NCI-H187 treated with DMSO at 0.1 percent for 48 hours (cell line): ENCODE measurements around the gene CREB5.

Experiments
- DNase-seq: peaks from one replicate; lab custom pipeline; 2025; lab: John Stamatoyannopoulos, UW

The CREB5 gene

DNA sequence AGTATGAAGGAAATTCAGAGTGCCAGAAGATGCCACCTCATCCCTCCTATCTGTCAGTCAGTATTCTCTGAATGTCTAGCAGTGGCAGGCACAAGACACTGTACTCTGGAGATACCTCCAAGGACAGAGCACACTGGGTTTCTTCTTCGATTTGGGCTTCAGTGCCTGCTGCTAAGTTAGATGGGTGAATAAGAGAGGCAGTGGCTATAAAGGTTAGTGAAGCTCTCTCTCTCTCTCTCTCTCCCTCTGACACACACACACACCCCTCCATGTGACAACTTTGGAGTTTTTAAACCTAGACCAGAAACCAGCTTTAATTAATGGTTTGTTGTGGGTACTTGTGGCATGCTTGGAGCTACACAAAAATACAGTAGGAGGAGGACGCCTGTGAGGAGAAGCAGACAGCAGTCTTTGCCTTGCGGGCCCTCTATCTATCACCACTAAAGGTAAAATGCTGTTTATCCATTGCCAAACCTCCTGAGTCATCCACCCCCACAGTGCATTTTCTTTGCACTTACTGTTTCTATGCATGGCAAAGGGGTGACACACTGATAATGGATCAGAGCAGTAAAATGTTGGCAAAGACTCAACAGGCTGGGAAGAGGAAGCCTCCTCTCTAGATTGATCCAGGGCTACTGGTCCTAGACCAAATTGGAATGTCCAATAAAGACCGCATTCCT is 443.4 kb downstream of the CREB5 start:
- no peak for DNase-seq

DNA sequence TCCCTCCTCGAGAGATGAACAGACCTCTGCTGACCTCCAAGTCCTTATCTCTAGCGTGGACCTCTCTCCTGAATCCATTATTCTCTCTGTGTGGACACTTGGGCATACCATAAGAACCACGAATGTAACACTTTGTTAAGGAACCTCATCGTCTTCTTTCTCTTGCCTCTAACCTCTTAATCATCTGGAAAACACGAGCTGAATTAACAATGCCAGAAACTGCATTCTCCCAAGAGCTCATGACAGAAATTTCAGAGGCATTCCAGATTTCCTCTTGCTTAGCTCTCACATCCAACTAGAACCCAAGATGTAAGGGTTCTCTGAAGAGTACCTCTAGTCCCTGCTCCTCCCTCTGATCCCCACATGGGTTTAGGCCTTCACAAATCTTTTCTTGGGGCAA is 444.3 kb downstream of the CREB5 start:
- DNase-seq = no peak

DNA sequence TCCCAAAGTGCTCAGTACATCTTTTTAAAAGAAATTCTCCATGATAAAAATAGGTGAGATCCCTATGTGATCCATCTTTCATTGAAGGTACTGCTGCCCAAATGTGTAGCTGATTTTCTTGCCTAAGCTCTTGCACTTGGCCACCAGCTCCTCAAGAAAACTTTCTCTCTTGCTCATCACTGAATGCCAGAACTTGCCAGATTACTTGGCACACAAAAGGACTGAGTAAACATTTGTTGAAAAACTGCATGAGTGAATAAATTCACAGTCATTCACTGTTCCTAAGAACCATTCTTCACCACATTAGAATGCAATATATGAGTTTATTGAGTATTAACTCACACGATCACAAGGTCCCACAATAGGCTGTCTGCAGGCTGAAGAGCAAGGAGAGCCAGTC is 445.9 kb downstream of the CREB5 start:
- no peak for DNase-seq

DNA sequence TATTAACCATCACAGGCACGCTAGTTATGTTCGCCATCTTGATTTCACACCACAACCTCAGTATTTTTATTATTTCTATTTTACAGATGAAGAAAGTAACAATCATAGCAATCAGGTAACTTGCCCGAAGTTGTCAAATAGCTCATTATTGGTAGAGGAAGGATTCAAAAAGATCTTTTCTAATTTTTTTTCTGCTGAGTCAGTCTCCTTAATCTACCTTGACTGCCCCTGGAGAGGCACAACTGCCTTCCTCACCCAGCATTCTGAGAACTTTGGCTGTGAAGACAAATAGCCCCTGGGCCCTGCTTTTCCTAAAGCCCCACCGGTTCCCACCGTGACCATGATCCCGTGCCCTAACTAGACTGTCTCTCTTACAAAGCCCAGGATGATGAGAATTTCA is 446.6 kb downstream of the CREB5 start:
- no peak for DNase-seq

DNA sequence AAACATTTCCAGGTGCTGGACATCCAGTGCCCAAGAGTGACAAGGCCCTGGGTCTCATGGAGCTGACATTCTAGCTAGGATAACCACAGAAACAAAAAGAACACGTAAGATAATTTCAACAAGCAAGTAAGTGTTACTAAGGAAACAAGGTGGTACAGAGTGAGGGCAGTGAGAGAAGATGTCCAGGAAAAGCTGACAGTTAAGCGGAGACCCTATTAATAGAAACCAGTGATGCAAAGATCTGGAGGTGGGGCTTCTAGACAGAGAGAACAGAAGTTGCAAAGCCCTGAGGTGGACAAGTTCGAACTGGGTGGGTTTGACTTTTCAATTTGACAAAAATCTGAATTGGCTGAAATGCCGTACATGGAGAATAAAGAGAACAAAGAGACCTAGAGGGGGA is 449.5 kb downstream of the CREB5 start:
- DNase-seq = no peak

DNA sequence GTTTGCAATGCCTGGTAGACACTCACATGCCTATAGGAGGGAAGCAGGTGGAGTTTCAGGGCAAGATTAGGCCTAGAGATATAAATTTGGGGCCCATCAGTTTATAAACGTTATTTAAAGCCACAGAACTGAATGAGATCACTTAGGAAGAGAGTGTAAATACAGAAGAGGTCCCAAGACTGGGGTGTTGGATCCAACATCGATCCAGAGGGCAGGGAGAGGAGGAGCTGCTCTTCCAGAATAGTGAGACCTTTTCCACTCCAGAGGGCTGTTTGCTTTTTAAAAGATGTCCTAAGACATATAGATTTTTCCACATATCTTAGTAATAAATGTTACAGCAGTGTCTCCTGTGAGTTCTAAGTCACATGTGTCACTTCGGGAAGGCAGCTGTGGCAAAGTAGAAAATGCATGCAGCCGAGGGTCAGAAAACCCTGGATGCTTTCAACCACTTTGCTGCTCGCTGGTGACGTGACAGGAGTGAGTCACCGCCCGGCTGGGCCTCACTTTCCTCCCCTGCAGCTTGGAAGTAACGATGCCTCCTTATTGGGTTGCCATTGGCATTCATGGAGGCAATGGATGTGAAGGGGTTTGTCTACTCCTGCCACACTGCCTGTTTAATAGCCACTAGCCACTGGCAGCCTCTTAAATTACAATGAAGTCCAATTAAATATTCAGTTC is 450.4 kb downstream of the CREB5 start:
- DNase-seq = no peak

DNA sequence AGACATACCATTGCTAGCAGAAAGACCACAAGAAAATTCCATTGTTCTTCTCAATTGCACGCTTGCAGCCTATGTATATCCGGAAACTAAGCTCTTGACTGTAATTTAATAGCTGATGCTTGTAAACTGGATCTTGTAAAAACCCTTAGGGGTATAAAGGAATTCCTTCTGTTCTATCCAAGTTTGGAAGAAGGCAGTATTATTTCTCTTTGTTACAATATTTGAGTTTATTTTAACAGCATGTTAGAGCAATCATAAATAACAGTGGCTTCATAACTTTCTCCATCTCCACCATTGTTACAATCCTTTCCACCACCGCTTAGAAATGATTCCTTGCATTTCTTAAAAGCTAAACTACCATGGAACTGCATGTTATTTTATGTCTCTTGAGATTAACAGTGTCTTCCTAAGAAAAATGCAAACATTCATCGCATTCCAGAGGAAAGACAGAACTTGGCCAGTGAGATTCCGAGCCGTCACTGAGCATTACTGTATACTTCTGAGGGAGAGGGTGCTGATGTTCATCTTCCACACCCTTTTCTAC is 453.4 kb downstream of the CREB5 start:
- no peak for DNase-seq

DNA sequence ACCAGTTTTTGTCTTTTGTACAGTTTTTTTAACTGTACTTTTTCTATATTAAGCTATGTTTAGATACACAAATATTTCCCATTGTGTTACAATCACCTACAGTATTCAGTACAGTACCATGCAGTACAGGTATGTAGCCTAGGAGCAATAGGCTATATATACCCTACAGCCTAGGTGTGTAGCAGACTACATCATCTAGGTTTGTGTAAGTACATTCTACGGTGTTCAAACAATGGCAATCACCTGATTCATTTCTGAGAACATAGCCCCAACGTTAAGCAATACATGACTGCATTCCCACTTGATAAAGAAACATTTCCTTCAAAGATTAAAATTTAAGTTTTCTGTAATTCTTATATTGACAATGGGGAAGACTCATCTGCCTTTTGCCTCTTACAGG is 456.4 kb downstream of the CREB5 start:
- no peak for DNase-seq

DNA sequence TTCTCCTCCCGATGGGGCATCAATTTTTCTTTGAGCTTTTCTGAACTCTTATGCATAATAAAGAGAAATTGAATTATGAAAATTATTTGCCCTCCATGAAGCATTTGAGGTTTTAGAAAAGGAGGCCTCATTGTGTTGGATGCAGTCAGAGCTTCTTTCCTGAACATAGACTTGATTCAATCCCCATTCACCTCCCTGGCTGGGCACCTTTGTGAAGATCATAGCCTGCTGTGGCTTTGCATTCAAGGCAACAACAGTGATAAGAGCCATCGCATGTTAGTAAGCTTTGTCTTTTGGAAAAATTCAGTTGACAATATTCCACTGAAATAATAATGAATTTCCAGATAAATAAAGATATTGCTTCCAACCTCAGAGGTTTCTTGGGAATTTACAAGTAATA is 458.8 kb downstream of the CREB5 start:
- DNase-seq = no peak

DNA sequence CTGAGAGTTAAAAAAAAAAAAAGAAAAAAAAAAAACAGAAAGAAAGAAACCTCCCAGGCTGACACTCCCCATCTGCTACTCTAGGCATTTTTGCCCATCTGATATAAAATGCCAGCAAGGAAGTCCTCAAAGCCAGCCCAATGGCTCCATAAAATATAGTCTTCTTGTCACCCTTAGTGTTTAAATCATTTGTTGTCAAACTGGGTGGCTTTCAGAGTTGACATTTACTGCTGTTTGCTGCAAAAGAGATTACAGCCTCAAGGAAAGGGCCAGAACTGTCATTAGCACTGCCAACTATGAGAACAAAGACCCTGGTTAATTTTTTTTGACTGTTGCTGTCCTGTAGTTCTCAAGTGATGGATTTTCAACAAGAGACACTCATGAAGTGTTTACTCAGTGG is 459.3 kb downstream of the CREB5 start:
- DNase-seq = no peak

DNA sequence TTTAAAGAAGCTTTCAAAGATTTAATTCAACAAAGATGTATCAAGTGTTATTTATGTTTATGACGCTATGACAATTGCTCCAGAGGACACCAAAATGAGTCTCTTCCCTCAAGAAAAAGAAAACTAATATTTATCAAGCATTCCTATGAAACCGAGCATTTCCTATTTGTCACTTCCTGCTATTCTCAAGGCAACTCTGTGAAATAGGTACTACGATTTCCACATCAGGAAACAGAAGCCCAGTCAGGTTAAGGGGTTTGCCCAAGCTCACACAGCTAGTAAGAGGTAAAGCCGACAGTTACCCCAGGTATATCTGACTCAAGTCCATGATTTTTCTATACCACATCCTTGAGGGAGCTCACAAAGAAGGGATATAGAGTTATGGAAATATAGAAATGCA is 459.9 kb downstream of the CREB5 start:
- DNase-seq = no peak

DNA sequence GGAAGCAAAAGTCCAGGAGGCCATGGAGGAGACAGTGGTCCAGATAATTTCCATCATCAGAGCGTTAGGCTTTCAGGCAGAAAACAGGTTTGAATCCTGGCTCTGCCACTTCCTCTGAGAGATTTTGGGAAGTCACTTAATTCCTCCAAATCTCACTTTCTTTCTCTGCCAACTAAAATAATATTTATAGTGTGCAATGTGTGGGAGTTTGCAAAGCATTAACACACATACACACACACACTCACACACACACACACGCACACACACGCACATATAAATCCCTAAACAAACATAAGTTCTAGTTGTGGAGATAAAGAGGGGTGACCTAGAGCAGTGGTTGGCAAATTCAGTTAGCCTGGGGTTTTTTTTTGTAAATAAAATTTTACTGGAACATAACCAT is 461.0 kb downstream of the CREB5 start:
- no peak for DNase-seq

DNA sequence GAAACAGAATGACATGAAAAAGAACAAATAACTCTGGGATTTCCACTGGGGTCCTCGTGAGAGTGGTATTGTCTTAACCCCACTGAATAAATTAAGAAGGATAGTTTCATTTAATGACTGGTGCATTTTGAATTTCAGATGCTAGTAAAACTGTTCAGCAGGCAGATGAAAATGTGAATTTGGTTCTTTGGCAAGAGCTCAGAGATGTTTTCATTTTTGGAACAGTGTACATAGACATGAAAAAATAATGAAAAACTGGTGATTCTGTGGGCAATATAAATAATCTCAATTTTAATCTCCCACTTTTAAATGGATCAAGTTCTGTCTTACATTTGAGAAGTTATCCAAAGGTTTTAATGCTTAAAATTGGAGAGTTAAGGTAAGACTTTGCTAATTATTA is 461.7 kb downstream of the CREB5 start:
- no peak for DNase-seq
